Kidney (tissue), 14 donors: Measurements from ENCODE around the gene ANKRD36B. TPM values are rescaled to one million over a fixed set of nuclear protein-coding genes. Genes with fewer than 3 reads are reported as not detected.
"Not testable (repeated sequence)": the region's sequence is repeated elsewhere in the genome, so short reads cannot be mapped to it uniquely, and the experiment has no call there.

Experiments
- DNase-seq, 5 donors: peaks; one replicate each; pipeline ENCODE4 v3.0.0-alpha.2; 2013 to 2020
- FAIRE-seq: peaks from 2 replicates; lab custom pipeline; 2012; peaks lifted over from hg19 to GRCh38; lab: Jason Lieb, UNC
- H3K27ac ChIP-seq, 2 donors: one replicate each; pipeline ENCODE4 v1.7.0; 2013; ENCODE audit warnings: low read depth in 2 of 2, low read length in 2 of 2, inconsistent platforms in 1 of 2
- H3K27me3 ChIP-seq: one replicate; pipeline ENCODE4 v1.7.1; 2013; ENCODE audit warnings: low read length, inconsistent platforms; ENCODE audit not compliant: control insufficient read depth, insufficient read depth
- H3K36me3 ChIP-seq, 3 donors: one replicate each; pipeline versions ENCODE4 v1.7.0 to v1.7.1; 2013; ENCODE audit warnings: low read length in 3 of 3, control low read depth in 1 of 3, inconsistent platforms in 1 of 3; ENCODE audit not compliant: insufficient read depth in 3 of 3, control insufficient read depth in 2 of 3
- H3K4me1 ChIP-seq, 3 donors: one replicate each; pipeline versions ENCODE4 v1.7.0 to v1.7.1; 2013; ENCODE audit warnings: low read length in 3 of 3, inconsistent platforms in 1 of 3, low read depth in 1 of 3; ENCODE audit not compliant: control insufficient read depth in 2 of 3, insufficient read depth in 2 of 3
- H3K4me3 ChIP-seq, 3 donors: one replicate each; pipeline versions ENCODE4 v1.7.0 to v1.8.1; 2013; ENCODE audit warnings: low read length in 3 of 3, control low read depth in 1 of 3, inconsistent platforms in 1 of 3
- H3K9ac ChIP-seq, 3 donors: one replicate each; pipeline versions ENCODE4 v1.7.0 to v1.7.1; 2013; ENCODE audit warnings: low read length in 3 of 3, control low read depth in 1 of 3, inconsistent platforms in 1 of 3
- H3K9me3 ChIP-seq, 3 donors: one replicate each; pipeline versions ENCODE4 v1.7.0 to v1.7.1; 2013; ENCODE audit warnings: low read length in 3 of 3, control low read depth in 1 of 3, inconsistent platforms in 1 of 3; ENCODE audit not compliant: control insufficient read depth in 2 of 3, insufficient read depth in 1 of 3
- intact Hi-C: fragments of 100-400 bp; cut with DNase I; formaldehyde crosslinking; loops from one replicate; pipeline ENCODE4 v1.11.1; 2022
- polyA plus RNA-seq: library from polyadenylated mRNA; stranded (reverse); fragments of 350-450 nt; fragmentation: Illumina TruSeq; extraction: RNeasy Lipid Tissue Mini Kit (QIAGEN cat#74804); gene quantifications from one replicate; pipeline ENCODE4 v1.2.3, GENCODE V29; 2014; ENCODE audit warnings: low read depth, low replicate concordance; ENCODE audit not compliant: insufficient read depth
- total RNA-seq: library from RNA; stranded (reverse); fragmentation: NEBNext Ultra II Directional; extraction: Animal tissue kit (Norgen Biotek cat#: 25700); gene quantifications from one replicate; pipeline ENCODE4 v1.2.1, GENCODE V29; 2021
- TF ChIP-seq, protein P1 (sequence below): IDR thresholded peaks from 3 replicates; pipeline ENCODE4 v1.5.1; 2012; ENCODE audit warnings: mild to moderate bottlenecking, moderate library complexity, borderline replicate concordance; ENCODE audit not compliant: insufficient read depth; ENCODE audit errors: extremely low read depth
- donor health status: control.
- donor health status: control.
- donor health status: control.
- donor health status: control.
- donor health status: control.
- donor health status: DM: yes; HTN: yes; CAD: no.
- donor health status: Normal renal cell carcinoma (clear cell type).

The ANKRD36B gene
- total and polyA plus RNA-seq, 2 donors from 2014 or later: 1.2 to 23.3 TPM

DNA sequence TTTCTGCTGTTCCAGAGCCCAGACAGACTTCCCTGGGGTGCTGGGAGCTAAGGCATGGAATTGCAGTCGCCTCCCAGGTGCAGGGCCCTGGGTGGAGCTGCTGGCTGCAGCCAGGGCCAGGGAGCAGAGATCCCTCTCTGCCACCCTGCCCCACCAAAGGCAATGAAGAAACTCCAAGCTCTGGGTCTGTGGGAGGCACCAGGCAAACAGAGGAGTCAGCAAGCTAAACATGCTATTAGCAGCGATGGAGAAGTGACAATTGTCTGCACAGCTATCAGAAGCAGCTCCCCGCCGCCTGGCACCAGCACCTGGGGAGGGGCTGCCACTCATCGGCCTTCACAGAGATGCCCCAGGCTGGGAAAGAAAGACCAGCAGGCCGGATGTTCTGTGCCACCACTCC is 28.2 kb upstream of the ANKRD36B start:
- no peak for DNase-seq
- H3K36me3 ChIP-seq: no peaks in the 10 kb centered on the region

DNA sequence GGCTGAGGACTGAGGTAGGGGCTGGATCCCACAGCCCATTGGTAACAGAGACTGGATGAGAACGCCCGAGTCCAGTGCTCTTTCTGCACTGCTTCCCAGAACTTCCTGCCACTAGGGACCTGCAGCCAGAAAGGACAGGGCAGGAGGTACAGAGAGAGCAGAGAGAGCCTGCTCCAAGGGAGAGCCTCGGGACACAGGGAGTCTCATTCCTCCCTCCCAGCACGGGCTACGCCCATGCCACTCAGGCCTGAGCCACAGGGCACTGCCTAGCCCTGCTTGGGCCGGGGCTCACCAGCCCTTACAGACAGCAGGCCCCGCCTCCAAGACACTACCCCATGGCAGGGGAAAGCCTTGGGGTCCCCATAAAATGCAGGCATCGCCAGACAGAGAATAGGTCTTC is 26.1 kb upstream of the ANKRD36B start:
- H3K4me3 ChIP-seq, intact Hi-C loops, H3K36me3 ChIP-seq, FAIRE-seq, H3K4me1 ChIP-seq, H3K27ac ChIP-seq, H3K9ac ChIP-seq, DNase-seq, H3K9me3 ChIP-seq, H3K27me3 ChIP-seq: not testable (repeated sequence)

More for the DNA sequence above, 28.2 kb upstream of the ANKRD36B start:
- Histone ChIP-seq H3K27ac (no peak overlapping the region), H3K9me3 (no peaks in the 10 kb centered on the region), H3K4me3 (no peak overlapping the region), H3K9ac (no peak overlapping the region), H3K4me1 (no peaks in the 10 kb centered on the region), H3K27me3 (no peaks in the 10 kb centered on the region)
- TF ChIP-seq, protein P1, sequence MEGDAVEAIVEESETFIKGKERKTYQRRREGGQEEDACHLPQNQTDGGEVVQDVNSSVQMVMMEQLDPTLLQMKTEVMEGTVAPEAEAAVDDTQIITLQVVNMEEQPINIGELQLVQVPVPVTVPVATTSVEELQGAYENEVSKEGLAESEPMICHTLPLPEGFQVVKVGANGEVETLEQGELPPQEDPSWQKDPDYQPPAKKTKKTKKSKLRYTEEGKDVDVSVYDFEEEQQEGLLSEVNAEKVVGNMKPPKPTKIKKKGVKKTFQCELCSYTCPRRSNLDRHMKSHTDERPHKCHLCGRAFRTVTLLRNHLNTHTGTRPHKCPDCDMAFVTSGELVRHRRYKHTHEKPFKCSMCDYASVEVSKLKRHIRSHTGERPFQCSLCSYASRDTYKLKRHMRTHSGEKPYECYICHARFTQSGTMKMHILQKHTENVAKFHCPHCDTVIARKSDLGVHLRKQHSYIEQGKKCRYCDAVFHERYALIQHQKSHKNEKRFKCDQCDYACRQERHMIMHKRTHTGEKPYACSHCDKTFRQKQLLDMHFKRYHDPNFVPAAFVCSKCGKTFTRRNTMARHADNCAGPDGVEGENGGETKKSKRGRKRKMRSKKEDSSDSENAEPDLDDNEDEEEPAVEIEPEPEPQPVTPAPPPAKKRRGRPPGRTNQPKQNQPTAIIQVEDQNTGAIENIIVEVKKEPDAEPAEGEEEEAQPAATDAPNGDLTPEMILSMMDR: no peak
- no peak for FAIRE-seq
- intact Hi-C loops: no loop called here

DNA sequence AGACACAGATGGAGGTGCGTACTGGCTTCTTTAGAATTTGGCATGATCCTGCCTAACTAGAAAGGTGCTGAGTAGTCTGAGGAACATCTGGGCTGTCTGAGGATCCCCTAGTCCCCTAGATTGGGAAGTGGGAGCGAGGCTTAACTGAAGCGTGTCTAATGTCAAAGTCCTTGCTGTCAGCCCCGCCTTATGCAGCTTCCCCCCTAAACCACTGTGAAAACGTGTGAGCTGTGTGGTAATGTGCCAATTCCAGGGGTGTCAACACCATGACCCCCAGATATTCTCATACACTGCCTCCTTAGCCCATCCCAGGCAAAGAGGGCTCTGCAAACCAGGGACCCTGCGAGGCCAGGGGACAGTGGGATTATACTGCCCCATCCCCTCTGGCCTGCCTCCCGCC is 22.2 kb upstream of the ANKRD36B start:
- H3K27ac ChIP-seq, H3K9ac ChIP-seq, H3K27me3 ChIP-seq, H3K36me3 ChIP-seq, FAIRE-seq, H3K4me1 ChIP-seq, H3K4me3 ChIP-seq, H3K9me3 ChIP-seq, intact Hi-C loops, DNase-seq: not testable (repeated sequence)

DNA sequence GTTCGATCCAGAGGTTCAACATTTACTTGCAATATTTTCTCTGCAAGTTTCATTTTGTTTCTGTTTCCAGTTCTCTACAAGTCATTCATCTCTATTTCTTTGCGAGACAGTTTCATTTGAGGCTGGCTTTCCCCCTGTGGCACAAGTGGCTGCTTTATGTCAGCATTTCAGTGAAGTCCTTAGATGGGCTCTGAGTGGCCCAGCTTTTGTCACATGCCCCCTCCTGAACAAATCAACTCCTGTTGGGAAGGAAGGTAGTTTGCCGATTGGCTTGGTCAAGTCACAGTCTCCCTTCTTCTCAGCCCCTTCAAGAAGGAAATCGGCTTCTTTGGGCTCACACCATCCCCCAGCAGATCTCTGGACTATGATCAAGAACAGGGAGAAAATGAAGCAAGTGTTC is 19.1 kb upstream of the ANKRD36B start:
- H3K4me3 ChIP-seq, H3K4me1 ChIP-seq, intact Hi-C loops, H3K9me3 ChIP-seq, FAIRE-seq, H3K36me3 ChIP-seq, H3K27ac ChIP-seq, H3K27me3 ChIP-seq, H3K9ac ChIP-seq, DNase-seq: not testable (repeated sequence)

DNA sequence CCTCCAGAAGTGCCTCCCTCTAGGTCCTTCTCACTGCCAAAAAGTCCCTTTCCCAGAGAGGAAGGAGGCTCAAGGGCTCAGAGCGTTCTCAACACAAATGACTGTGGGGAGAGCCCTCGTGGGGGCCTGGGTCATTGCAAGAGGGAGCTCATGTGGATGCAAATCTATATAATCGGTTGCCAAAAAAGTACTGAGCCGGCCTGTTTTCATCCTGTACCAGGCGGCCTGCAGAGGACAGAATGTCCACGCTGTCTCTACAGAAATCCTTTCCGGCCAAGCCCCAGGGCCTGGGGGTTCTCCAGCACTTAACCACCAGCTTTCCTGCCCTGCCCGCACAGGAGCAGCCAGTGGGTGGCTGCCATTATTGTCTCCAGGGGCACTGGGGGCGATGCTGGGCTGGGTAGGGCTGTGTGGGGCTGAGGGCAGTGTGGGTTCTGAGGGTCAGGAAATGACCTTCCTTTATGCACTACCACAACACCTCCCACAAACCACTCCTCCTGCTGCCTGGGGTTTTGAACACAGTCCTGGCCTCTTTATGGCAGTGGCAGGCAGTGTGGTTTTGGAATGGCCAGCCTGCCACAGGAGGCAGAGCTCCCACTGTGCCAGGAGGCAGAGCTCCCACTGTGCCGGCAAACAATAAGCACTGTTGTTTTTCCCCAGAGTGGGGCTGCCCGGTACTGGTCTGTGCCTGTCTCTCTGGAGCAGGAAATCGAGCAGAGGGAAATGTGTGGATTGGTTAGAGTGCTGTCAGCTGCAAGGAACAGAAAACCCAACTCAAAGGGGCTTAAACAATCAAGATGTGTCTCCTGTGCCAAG is 16.1 kb upstream of the ANKRD36B start:
- DNase-seq, H3K27ac ChIP-seq, H3K4me1 ChIP-seq, intact Hi-C loops, H3K36me3 ChIP-seq, H3K27me3 ChIP-seq, H3K4me3 ChIP-seq, H3K9me3 ChIP-seq, H3K9ac ChIP-seq, FAIRE-seq: not testable (repeated sequence)

DNA sequence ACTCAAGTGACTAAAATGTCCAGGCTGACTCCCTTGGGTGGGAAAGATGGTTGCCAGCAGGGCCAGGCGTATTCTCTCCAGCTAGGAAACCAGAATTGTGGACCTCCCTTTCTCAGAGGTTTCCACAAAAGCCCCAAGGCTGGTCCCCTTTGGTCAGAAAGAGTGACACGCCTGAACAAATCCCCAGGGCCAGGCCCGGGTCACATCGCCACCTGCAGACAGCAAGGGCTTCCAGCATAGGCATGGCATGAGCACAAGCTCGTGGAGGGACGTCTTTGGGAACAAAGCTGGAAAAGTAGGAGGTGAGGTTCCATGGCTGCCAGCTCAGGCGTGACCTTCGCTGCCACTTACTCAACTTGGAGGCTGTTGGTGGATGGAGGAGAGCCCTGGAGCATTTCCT is 15.4 kb upstream of the ANKRD36B start:
- H3K4me1 ChIP-seq, H3K4me3 ChIP-seq, H3K27me3 ChIP-seq, DNase-seq, H3K9ac ChIP-seq, H3K9me3 ChIP-seq, FAIRE-seq, H3K27ac ChIP-seq, H3K36me3 ChIP-seq, intact Hi-C loops: not testable (repeated sequence)

DNA sequence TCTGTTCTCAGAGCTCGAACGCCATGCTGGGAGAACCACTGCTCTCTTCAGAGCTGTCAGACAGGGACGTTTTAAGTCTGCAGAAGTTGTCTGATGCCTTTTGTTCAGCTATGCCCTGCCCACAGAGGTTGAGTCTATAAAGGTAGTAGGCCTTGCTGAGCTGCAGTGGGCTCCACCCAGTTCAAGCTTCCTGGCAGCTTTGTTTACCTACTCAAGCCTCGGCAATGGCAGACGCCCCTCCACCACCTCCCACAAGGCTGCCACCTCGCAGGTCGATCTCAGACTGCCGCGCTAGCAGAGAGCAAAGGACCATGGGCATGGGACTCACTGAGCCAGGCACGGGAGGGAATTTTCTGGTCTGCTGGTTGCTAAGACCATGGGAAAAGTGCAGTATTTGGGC is 11.9 kb upstream of the ANKRD36B start:
- H3K4me3 ChIP-seq, H3K27me3 ChIP-seq, FAIRE-seq, H3K4me1 ChIP-seq, H3K9me3 ChIP-seq, H3K27ac ChIP-seq, H3K36me3 ChIP-seq, intact Hi-C loops, DNase-seq, H3K9ac ChIP-seq: not testable (repeated sequence)
